GM12878 (cell line): Measurements from ENCODE around the gene SNX11. TPM values are rescaled to one million over a fixed set of nuclear protein-coding genes. Genes with fewer than 3 reads are reported as not detected.

Source experiments
- ATAC-seq: fragments of 200-7000 bp; cut with Tn5 transposase; 3 replicates; pipeline ENCODE4 v1.9.1; 2020; ENCODE audit warnings: mild to moderate bottlenecking, moderate library complexity
- BruUV-seq: library from RNA; stranded (reverse); fragments of 400-500 nt; replicated peaks from 2 replicates; lab custom pipeline; 2021; lab: Mats Ljungman, UMichigan
- CTCF ChIA-PET: fragments of 300-600 bp; sonication (Branson Sonifier 250); formaldehyde crosslinking; extraction: SDS; loops from one replicate; lab custom pipeline; 2021; ENCODE audit warnings: inconsistent platforms; lab: Yijun Ruan, JAX
- POLR2A ChIA-PET: fragments of 350-600 bp; formaldehyde crosslinking; extraction: SDS; loops from one replicate; lab custom pipeline; 2021; ENCODE audit warnings: inconsistent platforms; lab: Charles Lee
- RAD21 ChIA-PET: fragments of 300-600 bp; sonication (Branson Sonifier 250); formaldehyde crosslinking; loops from one replicate; lab custom pipeline; 2023; ENCODE audit warnings: antibody characterized with exemption; ENCODE audit not compliant: unreplicated experiment; lab: Charles Lee
- SMC1A ChIA-PET: fragments of 300-600 bp; sonication (Branson Sonifier 250); formaldehyde crosslinking; loops from one replicate; lab custom pipeline; 2023; ENCODE audit not compliant: unreplicated experiment, uncharacterized antibody; lab: Charles Lee
- DNase-seq: peaks from one replicate; pipeline ENCODE4 v3.0.0-alpha.2; 2011; ENCODE audit warnings: low read depth, low spot score
- FAIRE-seq: peaks from 3 replicates; lab custom pipeline; 2011; peaks lifted over from hg19 to GRCh38; lab: Jason Lieb, UNC
- H2AFZ ChIP-seq: 2 replicates; pipeline ENCODE4 v1.6.0; 2011; ENCODE audit warnings: low read depth, low read length, control low read depth; ENCODE audit not compliant: control insufficient read depth
- H3K27ac ChIP-seq: 2 replicates; pipeline ENCODE4 v1.5.1; 2011; ENCODE audit warnings: control low read depth; ENCODE audit not compliant: control insufficient read depth, insufficient read depth
- H3K27me3 ChIP-seq, 2 experiments: replicated peaks in 1 of 2; 2 replicates each; pipeline versions ENCODE4 v1.6.0 to v1.6.1; 2011; ENCODE audit warnings: low read length in 1 of 2; ENCODE audit not compliant: control insufficient read depth in 2 of 2, insufficient read depth in 2 of 2
- H3K36me3 ChIP-seq, 2 experiments: 2 replicates each; pipeline ENCODE4 v1.5.1; 2011; ENCODE audit warnings: low read length in 1 of 2; ENCODE audit not compliant: control insufficient read depth in 2 of 2, insufficient read depth in 2 of 2
- H3K4me1 ChIP-seq: 2 replicates; pipeline ENCODE4 v1.6.1; 2011; ENCODE audit warnings: mild to moderate bottlenecking, low read length, moderate library complexity, mixed read lengths; ENCODE audit not compliant: control insufficient read depth, insufficient read depth
- H3K4me2 ChIP-seq: 2 replicates; pipeline ENCODE4 v1.6.0; 2011; ENCODE audit warnings: control low read depth; ENCODE audit not compliant: control insufficient read depth, insufficient read depth
- H3K4me3 ChIP-seq: fragments of 200-600 bp; sonication (generic); 2 replicates; pipeline ENCODE4 v1.5.1; 2016
- H3K79me2 ChIP-seq: 2 replicates; pipeline ENCODE4 v1.6.0; 2011; ENCODE audit warnings: low read length; ENCODE audit not compliant: control insufficient read depth, insufficient read depth
- H3K9ac ChIP-seq: 2 replicates; pipeline ENCODE4 v1.8.0; 2011; ENCODE audit warnings: low read length, control low read depth, mixed read lengths; ENCODE audit not compliant: control insufficient read depth, insufficient read depth
- H3K9me3 ChIP-seq: replicated peaks from 3 replicates; pipeline ENCODE4 v1.5.1; 2011; ENCODE audit warnings: mild to moderate bottlenecking, low read length; ENCODE audit not compliant: control insufficient read depth, insufficient read depth
- H4K20me1 ChIP-seq: 2 replicates; pipeline ENCODE4 v1.6.0; 2011; ENCODE audit not compliant: control insufficient read depth, insufficient read depth
- CBX3 ChIP-seq: fragments of 200-600 bp; sonication (generic); IDR thresholded peaks from 2 replicates; pipeline ENCODE4 v1.6.1; 2016; ENCODE audit warnings: low read depth, borderline replicate concordance
- CREM ChIP-seq: IDR thresholded peaks from 2 replicates; pipeline ENCODE4 v1.6.1; 2014; ENCODE audit warnings: antibody characterized with exemption, low read depth
- IKZF2 ChIP-seq, 2 experiments: fragments of 450-650 bp; IDR thresholded peaks; 2 replicates each; pipeline ENCODE4 v1.6.1; 2017; ENCODE audit warnings: mild to moderate bottlenecking in 2 of 2, moderate library complexity in 2 of 2
- MEF2B ChIP-seq: fragments of 450-650 bp; IDR thresholded peaks from 2 replicates; pipeline ENCODE4 v1.6.1; 2018; ENCODE audit warnings: mild to moderate bottlenecking, moderate library complexity; ENCODE audit not compliant: partially characterized antibody, poor library complexity, severe bottlenecking
- MLLT1 ChIP-seq: fragments of 450-650 bp; IDR thresholded peaks from 2 replicates; pipeline ENCODE4 v1.6.1; 2016; ENCODE audit warnings: mild to moderate bottlenecking
- ZNF217 ChIP-seq: fragments of 450-650 bp; IDR thresholded peaks from 2 replicates; pipeline ENCODE4 v1.6.1; 2017; ENCODE audit warnings: antibody characterized with exemption, mild to moderate bottlenecking
- WGBS: methylation state at CpG from one replicate; pipeline ENCODE4 v1.1.6; 2016; ENCODE audit warnings: low lambda C conversion rate; ENCODE audit not compliant: insufficient replicate concordance, insufficient coverage; ENCODE audit errors: missing lambda C conversion rate; 5-methylcytosine and 5-hydroxymethylcytosine counted together
- in situ Hi-C: fragments of 300-500 bp; cut with MboI; formaldehyde crosslinking; loops from 9 replicates; pipeline ENCODE4 v1.14.3; 2018; ENCODE audit warnings: mixed read lengths
- intact Hi-C: fragments of 100-400 bp; cut with micrococcal nuclease; formaldehyde crosslinking; loops from one replicate; pipeline ENCODE4 v1.14.2; 2022; ENCODE audit not compliant: unreplicated experiment
- polyA plus RNA-seq, 11 experiments: library from polyadenylated mRNA; depleted of rRNA in 4 of 11; unstranded in 6 of 11; stranded (reverse) in 5 of 11; fragments of >200 nt; fragmentation: Nextera tagmentation in 4 of 11; fragmentation: Illumina TruSeq in 1 of 11; extraction: Ambion mirVana in 4 of 11; extraction: Trizol in 1 of 11; gene quantifications; 1 replicate in 1 of 11; 2 replicates in 10 of 11; pipeline versions ENCODE4 v1.2.1 to v1.2.3, GENCODE V29; 2011 to 2016; ENCODE audit warnings: inconsistent platforms in 2 of 11, missing spikeins in 2 of 11, low read depth in 1 of 11
- total RNA-seq, 4 experiments: library from RNA; depleted of rRNA in 3 of 4; stranded (reverse); fragments of >200 nt in 3 of 4; fragmentation: Illumina TruSeq in 1 of 4; extraction: Trizol in 1 of 4; gene quantifications; 2 replicates each; pipeline versions ENCODE4 v1.2.1 to v1.2.3, GENCODE V29; 2013 to 2021

The SNX11 gene
- total and polyA plus RNA-seq, 10 of the 15 experiments (the other 5 are each of a cell fraction or from before 2014, with no cell fraction given), result 34.2 to 127 (median 61.8) TPM

- ChIA-PET RAD21 (interaction anchor here (1.4 to 9.5 kb wide), 2 partner anchors 10 to 22 kb away, joined by 5 to 113 read pairs; no protein-coding TSS in a partner anchor), POLR2A (interaction anchor here (4.1 kb wide), 1 partner anchor 10 kb away, joined by 32 read pairs; no protein-coding TSS in a partner anchor), CTCF (interaction anchor here (0.7 to 33.4 kb wide), 4 partner anchors 7 to 702 kb away, joined by 3 to 525 read pairs (median 65); partner anchors contain the start of gene SNX11), SMC1A (interaction anchor here (1.2 to 9.5 kb wide), 2 partner anchors 10 to 22 kb away, joined by 3 to 66 read pairs; no protein-coding TSS in a partner anchor)
- peaks cover 35% of the 10 kb centered on the region for H3K79me2 ChIP-seq
- no peak for FAIRE-seq
- peak overlapping the region; percentile 87 for H2AFZ ChIP-seq
- peaks cover 3% of the 10 kb centered on the region; the same call in 2 of the 3 replicates for H3K9me3 ChIP-seq
- TF ChIP-seq ZNF217 (0 out of 2 replicates have a peak, but pooled peaks have one; percentile 10), MEF2B (peak; percentile 16), CBX3 (no peak), CREM (no peak), IKZF2 (IDR thresholded peaks at IDR 0.05) (peak in 1 of 2 experiments; percentile 35; a peak in 1 of 4 replicates), MLLT1 (0 out of 2 replicates have a peak, but pooled peaks have one; percentile 25)
- no peak for DNase-seq
- in situ Hi-C loops, result no loop called here
- H4K20me1 ChIP-seq, result no peaks in the 10 kb centered on the region
- H3K4me2 ChIP-seq, result peak overlapping the region; percentile 78
- H3K4me3 ChIP-seq, result no peak overlapping the region; the same call in 1 of the 2 replicates
- no TSS peak for BruUV-seq
- H3K9ac ChIP-seq, result no peak overlapping the region; the same call in 1 of the 2 replicates
- WGBS, result 34% methylated on average over 19 of the region's 19 CpGs
- ATAC-seq, result no peak
- H3K27me3 ChIP-seq, result no peaks in the 10 kb centered on the region
- intact Hi-C loops, result no loop called here
- H3K36me3 ChIP-seq, result no peaks in the 10 kb centered on the region
- H3K27ac ChIP-seq, result no peak overlapping the region; the same call in 1 of the 2 replicates
- peaks cover 20% of the 10 kb centered on the region for H3K4me1 ChIP-seq
Observed at GRCh38 chr17:48102043-48102750, 5.4 kb upstream of the SNX11 start.
